Measurements from ENCODE around the gene DNAJC18.

Gene DNAJC18

DNA sequence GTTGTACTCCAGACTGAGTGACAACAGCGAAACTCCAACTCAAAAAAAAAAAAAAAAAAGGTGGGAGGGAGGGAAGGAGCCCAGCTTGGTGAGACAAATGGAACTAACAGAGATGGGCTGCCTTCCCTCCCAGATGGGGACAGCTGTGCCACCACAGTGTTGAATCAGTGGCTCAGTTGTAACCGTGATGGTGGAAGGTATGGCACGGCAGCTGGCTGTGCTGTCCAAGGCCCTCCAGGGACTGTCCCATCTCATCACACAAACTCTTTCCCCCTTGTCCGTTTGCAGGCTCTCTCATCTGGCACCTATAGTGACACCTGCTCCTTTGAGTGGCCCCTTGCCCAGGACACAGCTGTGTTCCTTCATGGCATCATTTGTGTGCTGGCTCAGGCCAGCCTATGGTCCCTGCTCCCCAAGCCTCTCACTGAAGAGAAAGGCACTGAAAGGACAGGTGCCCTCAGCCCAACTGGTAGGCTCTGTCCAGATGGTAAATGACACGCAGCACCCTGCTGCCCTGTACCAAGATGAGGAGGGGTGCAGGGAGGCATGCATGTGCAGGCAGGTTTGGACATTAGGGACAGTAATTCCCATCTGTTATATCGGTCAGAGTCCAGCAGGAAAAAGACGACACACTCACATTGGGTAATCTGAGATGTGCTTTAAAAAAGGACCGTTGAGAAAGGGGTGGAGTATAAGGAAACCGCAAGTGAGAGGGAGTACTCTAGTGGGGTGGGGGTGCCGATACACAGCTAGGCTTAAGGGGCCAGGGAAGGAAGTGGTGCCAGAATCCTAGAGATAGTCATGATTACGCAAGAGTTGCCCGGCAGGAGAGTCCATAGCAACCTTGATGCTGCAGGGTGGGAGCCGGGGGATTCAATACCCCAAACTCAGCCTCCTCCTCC, 35.8 kb upstream of the DNAJC18 start:
- Histone ChIP-seq H3K9me3 (ENCODE audit: control insufficient read depth, low read length) (no peaks in the 10 kb centered on the region), H3K36me3 (ENCODE audit: control insufficient read depth, insufficient read depth, low read length) (no peaks in the 10 kb centered on the region), H3K9ac (ENCODE audit: low read length) (no peak overlapping the region), H3K4me1 (ENCODE audit: control insufficient read depth, insufficient read depth, low read length) (peaks cover 13% of the 10 kb centered on the region), H3K4me3 (ENCODE audit: low read length) (no peak overlapping the region), H3K27me3 (ENCODE audit: control insufficient read depth, insufficient read depth, low read length) (no peaks in the 10 kb centered on the region)

DNA sequence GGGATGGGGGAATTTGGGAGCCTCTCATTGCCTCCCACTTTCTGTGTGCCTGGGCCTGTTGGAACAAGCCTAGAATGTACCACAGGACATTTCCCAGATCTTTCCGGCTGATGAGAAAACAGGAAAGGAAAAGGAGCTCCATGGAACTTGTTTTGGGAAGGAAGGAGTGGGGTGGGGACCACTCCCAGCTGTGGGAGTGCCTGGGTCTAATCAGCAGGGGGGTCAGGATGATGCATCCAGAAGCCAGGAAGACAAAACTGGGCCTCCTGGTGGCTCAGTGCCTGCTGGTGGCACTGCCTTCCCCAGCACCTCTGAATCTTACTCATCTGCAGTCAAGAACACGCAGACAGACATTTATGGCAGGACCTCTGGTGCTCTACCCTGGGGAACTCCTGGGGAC, 34.2 kb upstream of the DNAJC18 start:
- no peak overlapping the region for H3K4me3 ChIP-seq (ENCODE audit: low read length)
- H3K4me1 ChIP-seq (ENCODE audit: control insufficient read depth, insufficient read depth, low read length), result peaks cover 13% of the 10 kb centered on the region
- no peak overlapping the region for H3K9ac ChIP-seq (ENCODE audit: low read length)
- H3K36me3 ChIP-seq (ENCODE audit: control insufficient read depth, insufficient read depth, low read length), result no peaks in the 10 kb centered on the region
- no peaks in the 10 kb centered on the region for H3K27me3 ChIP-seq (ENCODE audit: control insufficient read depth, insufficient read depth, low read length)
- no peaks in the 10 kb centered on the region for H3K9me3 ChIP-seq (ENCODE audit: control insufficient read depth, low read length)

DNA sequence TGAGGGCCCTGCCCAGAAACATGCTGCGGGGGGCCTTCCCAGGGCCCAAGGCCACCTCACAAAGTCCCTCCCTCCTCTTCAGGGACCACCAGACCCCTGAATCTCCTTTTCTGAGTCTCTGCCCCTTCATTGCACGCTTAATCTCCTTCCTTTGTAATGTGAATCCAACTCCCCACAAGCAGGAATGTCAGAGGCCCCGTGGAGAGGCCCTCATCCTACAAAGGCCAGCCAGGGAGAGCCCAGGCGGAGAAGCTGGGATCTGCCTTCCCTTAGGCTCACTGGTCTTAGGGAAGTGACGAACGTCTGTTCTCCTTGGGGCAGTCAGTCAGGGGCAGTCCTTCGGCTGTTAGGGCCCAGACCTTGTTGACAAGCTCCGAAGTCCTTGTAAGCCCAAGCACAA, 33.8 kb upstream of the DNAJC18 start:
- no peak overlapping the region for H3K4me3 ChIP-seq (ENCODE audit: low read length)
- H3K9ac ChIP-seq (ENCODE audit: low read length), result no peak overlapping the region
- H3K9me3 ChIP-seq (ENCODE audit: control insufficient read depth, low read length), result no peaks in the 10 kb centered on the region
- no peaks in the 10 kb centered on the region for H3K27me3 ChIP-seq (ENCODE audit: control insufficient read depth, insufficient read depth, low read length)
- H3K4me1 ChIP-seq (ENCODE audit: control insufficient read depth, insufficient read depth, low read length), result peaks cover 13% of the 10 kb centered on the region
- no peaks in the 10 kb centered on the region for H3K36me3 ChIP-seq (ENCODE audit: control insufficient read depth, insufficient read depth, low read length)

DNA sequence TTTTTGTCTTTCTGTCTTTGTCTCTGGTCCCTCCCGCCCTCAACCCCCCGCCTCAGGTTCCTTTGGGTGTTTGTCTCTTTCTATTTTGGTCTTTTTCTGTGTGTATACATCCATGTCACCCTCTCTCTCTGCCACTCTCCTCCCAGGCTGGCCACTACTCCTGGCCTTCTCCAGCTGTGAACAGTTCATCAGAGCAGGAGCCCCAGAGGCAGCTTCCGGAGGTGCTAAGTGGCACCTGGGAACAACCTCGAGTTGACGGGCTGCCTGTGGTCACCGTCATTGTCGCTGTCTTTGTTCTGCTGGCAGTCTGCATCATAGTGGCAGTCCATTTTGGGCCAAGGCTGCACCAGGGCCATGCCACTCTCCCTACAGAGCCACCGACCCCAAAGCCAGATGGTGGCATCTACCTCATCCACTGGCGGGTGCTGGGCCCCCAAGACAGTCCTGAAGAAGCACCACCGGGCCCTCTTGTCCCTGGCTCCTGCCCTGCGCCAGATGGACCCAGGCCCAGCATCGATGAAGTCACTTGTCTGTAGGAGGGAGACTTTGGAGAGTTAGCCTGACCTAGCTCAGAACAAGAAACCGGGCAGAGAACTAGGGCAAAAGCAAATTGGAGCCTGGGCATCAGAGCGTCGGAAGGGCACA, 33.2 kb upstream of the DNAJC18 start:
- Histone ChIP-seq H3K27me3 (ENCODE audit: control insufficient read depth, insufficient read depth, low read length) (no peaks in the 10 kb centered on the region), H3K9me3 (ENCODE audit: control insufficient read depth, low read length) (no peaks in the 10 kb centered on the region), H3K9ac (ENCODE audit: low read length) (no peak overlapping the region), H3K36me3 (ENCODE audit: control insufficient read depth, insufficient read depth, low read length) (no peaks in the 10 kb centered on the region), H3K4me3 (ENCODE audit: low read length) (no peak overlapping the region), H3K4me1 (ENCODE audit: control insufficient read depth, insufficient read depth, low read length) (peaks cover 13% of the 10 kb centered on the region)

DNA sequence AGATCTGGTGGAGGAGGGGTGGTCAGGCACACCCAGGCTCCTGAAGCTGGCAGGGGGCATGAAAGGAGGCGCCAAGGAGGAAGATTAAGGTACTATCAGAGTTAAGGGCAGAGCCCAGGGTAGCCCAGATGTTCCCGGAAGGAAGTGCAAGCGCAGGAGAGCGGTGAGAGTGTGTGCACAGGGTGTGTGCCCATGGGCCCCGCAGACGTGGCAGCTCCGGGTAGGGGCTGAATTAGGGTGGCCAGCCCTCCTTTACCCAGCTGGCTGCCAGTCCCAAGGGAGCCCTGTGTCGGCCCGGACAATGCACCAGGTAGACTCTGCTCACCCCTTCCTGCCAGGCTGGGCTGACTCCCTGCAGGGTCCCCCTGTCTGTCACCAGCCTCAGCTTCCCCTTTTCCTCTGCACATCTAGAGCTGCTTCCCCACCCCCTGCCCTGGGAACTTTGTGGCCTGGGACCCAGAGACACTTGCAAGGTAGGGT, 31.5 kb upstream of the DNAJC18 start, which contains the start of gene SMIM33:
TSS of gene SMIM33 (plus strand) at position 184 of the 480 bp plus-strand sequence. CDS start at position 302, 118 bp downstream.
- Histone ChIP-seq H3K9ac (ENCODE audit: low read length) (peak within 1 kb of the TSS; percentile 63), H3K27me3 (ENCODE audit: control insufficient read depth, insufficient read depth, low read length) (no peaks in the 10 kb centered on the region), H3K4me3 (ENCODE audit: low read length) (peak within 1 kb of the TSS; percentile 28), H3K4me1 (ENCODE audit: control insufficient read depth, insufficient read depth, low read length) (peaks cover 13% of the 10 kb centered on the region), H3K9me3 (ENCODE audit: control insufficient read depth, low read length) (no peaks in the 10 kb centered on the region), H3K36me3 (ENCODE audit: control insufficient read depth, insufficient read depth, low read length) (no peaks in the 10 kb centered on the region)

DNA sequence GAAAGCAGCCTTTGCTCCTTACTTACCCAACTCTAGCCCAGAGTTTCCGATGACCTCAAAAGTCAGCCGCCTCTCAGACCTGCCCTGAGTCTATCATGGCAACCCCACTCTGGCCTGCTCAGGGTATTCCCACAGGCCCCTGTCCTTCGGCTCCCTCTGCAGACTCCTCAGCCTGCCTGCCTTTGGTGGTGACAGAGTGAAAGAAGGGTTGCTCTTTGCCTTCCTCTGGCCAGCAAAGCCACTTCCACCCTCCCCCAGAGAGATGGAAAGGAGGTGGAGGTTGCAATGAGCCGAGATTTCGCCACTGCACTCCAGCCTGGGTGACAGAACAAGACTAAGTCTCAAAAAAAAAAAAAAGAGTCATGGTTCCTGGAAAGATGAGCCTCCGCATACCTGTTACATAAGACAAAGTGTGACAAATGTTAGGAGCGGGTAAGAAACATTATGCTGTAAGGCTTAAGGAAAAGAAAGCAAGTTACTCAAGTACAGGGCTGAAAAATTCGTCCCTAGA, 29.2 kb upstream of the DNAJC18 start:
- H3K9me3 ChIP-seq (ENCODE audit: control insufficient read depth, low read length), result no peaks in the 10 kb centered on the region

DNA sequence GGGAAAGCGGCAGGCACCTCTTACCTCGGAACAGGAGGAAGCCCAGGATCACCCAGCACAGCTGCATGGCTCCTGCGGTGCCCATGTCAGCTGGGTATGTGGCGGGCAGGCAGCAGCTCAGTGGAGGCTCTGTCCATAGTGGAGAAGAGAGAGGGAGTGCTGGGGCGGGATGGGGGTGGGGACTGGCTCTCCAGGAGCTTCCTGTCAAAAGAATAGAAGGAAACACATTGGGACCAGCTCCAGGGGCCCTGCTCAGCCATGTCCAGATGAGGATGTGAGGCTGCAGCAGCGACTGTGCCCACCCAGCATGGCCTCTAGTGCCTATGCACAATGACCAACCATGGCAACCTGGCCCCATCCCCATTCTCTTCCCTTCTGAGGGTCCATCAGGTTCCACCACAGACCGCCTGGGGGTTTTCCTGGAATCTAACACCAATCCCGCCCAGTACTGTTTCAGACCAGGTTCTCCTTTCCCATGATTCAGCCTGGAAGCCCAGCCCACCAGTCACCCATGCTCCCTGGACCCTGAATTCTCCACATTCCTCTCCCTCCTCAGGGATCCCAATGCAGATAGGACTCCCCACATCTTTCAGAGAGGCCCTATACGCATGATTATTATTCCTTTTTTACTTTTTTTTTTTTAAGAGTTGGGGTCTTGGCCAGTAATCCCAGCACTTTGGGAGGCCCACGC, 23.4 kb upstream of the DNAJC18 start, which contains the start of gene ECSCR:
TSS of gene ECSCR (minus strand) at position 158 of the 691 bp plus-strand sequence. CDS start at position 85, 73 bp downstream.
- H3K4me3 ChIP-seq (ENCODE audit: low read length), result no peak within 1 kb of the TSS
- H3K36me3 ChIP-seq (ENCODE audit: control insufficient read depth, insufficient read depth, low read length), result no peaks in the 10 kb centered on the region
- H3K27me3 ChIP-seq (ENCODE audit: control insufficient read depth, insufficient read depth, low read length), result no peaks in the 10 kb centered on the region
- peaks cover 13% of the 10 kb centered on the region for H3K4me1 ChIP-seq (ENCODE audit: control insufficient read depth, insufficient read depth, low read length)
- H3K9me3 ChIP-seq (ENCODE audit: control insufficient read depth, low read length), result no peaks in the 10 kb centered on the region
- peak within 1 kb of the TSS; percentile 34 for H3K9ac ChIP-seq (ENCODE audit: low read length)

More for the DNA sequence above, 29.2 kb upstream of the DNAJC18 start:
- Histone ChIP-seq H3K27me3 (ENCODE audit: control insufficient read depth, insufficient read depth, low read length) (no peaks in the 10 kb centered on the region), H3K4me1 (ENCODE audit: control insufficient read depth, insufficient read depth, low read length) (peaks cover 13% of the 10 kb centered on the region), H3K36me3 (ENCODE audit: control insufficient read depth, insufficient read depth, low read length) (no peaks in the 10 kb centered on the region), H3K9ac (ENCODE audit: low read length) (no peak overlapping the region), H3K4me3 (ENCODE audit: low read length) (no peak overlapping the region)

DNA sequence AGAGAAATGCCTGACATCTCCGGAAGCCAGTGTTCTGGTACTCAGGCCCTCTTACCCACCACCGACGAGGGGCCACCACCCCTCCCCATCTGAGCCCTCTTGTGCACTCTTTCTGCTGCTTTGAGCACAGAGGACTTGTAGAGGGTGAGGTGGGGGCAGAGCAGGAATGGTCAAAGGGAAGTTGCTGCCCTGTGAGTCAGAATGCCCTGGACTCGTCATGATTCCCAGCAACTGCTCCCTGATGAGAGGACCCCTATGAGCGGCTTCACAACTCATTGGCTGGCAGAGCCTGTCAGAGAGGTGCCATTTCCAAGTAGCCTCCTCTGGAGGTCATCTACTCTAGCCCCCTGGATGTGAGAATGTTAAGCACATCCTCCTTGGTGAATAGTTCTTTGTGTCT, 22.4 kb upstream of the DNAJC18 start:
- peaks cover 13% of the 10 kb centered on the region for H3K4me1 ChIP-seq (ENCODE audit: control insufficient read depth, insufficient read depth, low read length)
- H3K4me3 ChIP-seq (ENCODE audit: low read length), result no peak overlapping the region
- no peaks in the 10 kb centered on the region for H3K9me3 ChIP-seq (ENCODE audit: control insufficient read depth, low read length)
- no peaks in the 10 kb centered on the region for H3K27me3 ChIP-seq (ENCODE audit: control insufficient read depth, insufficient read depth, low read length)
- no peaks in the 10 kb centered on the region for H3K36me3 ChIP-seq (ENCODE audit: control insufficient read depth, insufficient read depth, low read length)
- peak overlapping the region; percentile 34 for H3K9ac ChIP-seq (ENCODE audit: low read length)

DNA sequence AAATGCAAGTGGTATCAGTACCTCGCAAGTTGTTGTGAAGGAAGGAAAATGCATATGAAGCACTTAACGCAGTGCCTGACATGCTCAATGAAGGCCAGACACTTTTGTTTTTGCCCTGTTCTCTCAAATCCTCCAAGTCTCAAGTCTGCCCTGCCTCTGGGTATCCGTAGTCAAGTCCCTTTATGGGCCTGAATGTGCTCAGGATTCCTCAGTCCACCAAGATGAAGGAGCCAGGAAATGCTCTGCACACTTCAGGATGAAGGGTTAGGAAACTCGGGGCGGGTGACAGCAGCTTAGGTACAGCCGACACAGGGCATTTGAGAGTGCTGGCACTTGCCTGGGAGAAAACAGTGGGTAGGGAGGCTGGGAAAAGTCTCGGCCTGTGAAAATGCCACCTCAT, 21.9 kb upstream of the DNAJC18 start:
- no peak overlapping the region for H3K4me3 ChIP-seq (ENCODE audit: low read length)
- no peaks in the 10 kb centered on the region for H3K36me3 ChIP-seq (ENCODE audit: control insufficient read depth, insufficient read depth, low read length)
- H3K9me3 ChIP-seq (ENCODE audit: control insufficient read depth, low read length), result no peaks in the 10 kb centered on the region
- no peaks in the 10 kb centered on the region for H3K27me3 ChIP-seq (ENCODE audit: control insufficient read depth, insufficient read depth, low read length)
- peaks cover 13% of the 10 kb centered on the region for H3K4me1 ChIP-seq (ENCODE audit: control insufficient read depth, insufficient read depth, low read length)
- H3K9ac ChIP-seq (ENCODE audit: low read length), result no peak overlapping the region

DNA sequence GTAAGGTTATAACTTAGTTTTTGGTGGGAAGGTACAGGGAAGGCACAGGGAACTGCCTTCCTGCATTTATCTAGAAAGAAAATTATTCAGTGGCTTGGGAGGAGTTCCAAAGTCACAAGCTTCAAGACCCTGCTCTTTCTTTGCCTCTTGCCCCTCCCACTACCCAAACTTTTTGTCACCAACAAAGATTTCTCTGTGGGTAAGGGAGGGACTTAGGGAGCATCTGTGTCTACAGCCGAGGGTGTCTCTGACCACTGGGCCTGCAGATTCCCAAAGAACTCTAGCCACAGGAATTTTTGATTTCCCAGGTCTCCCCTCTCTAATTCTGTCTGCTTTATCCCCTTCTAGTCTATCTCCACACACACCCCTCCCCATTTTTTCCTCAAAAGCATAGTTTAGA, 21.1 kb upstream of the DNAJC18 start:
- Histone ChIP-seq H3K4me1 (ENCODE audit: control insufficient read depth, insufficient read depth, low read length) (peaks cover 13% of the 10 kb centered on the region), H3K9me3 (ENCODE audit: control insufficient read depth, low read length) (no peaks in the 10 kb centered on the region), H3K27me3 (ENCODE audit: control insufficient read depth, insufficient read depth, low read length) (no peaks in the 10 kb centered on the region), H3K9ac (ENCODE audit: low read length) (no peak overlapping the region), H3K36me3 (ENCODE audit: control insufficient read depth, insufficient read depth, low read length) (no peaks in the 10 kb centered on the region), H3K4me3 (ENCODE audit: low read length) (no peak overlapping the region)

DNA sequence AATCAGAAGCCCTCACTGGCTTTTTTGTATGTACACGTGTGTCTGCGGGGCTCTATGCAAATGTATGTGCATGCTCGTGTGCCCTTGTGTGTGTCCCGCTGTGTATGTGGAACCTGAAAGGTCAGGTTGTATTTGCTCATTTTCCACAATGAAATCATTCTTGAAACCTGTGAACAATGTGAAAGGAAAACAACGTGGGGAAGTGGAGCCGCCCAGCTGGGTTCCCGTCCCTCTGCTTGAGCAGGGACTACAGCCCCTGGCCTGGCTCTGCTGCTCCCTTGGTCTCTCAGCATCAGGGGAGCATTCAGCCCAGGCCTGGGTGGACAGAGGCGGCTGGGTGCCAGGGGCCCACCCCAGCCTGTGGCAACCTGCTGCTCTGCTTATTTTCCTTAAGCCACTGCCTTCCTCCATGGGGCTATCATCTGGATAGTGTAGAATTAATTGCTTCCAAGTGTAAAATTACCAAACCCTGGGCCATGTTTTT, 20.2 kb upstream of the DNAJC18 start:
- Histone ChIP-seq H3K9ac (ENCODE audit: low read length) (no peak overlapping the region), H3K4me1 (ENCODE audit: control insufficient read depth, insufficient read depth, low read length) (peaks cover 13% of the 10 kb centered on the region), H3K4me3 (ENCODE audit: low read length) (no peak overlapping the region), H3K9me3 (ENCODE audit: control insufficient read depth, low read length) (no peaks in the 10 kb centered on the region), H3K36me3 (ENCODE audit: control insufficient read depth, insufficient read depth, low read length) (no peaks in the 10 kb centered on the region), H3K27me3 (ENCODE audit: control insufficient read depth, insufficient read depth, low read length) (no peaks in the 10 kb centered on the region)

Data from mucosa of stomach (tissue), 1 donor.